ENCODE measurements around the gene RUFY3.

GRCh38 chr4:70709611-70710205 is 12.1 kb upstream of the RUFY3 start:
- TF ChIP-seq CTCF (IDR thresholded peaks at IDR 0.05; ENCODE audit: low read depth, low read length, poor library complexity, severe bottlenecking) (no peak), EZH2phosphoT487 (IDR thresholded peaks at IDR 0.05; ENCODE audit: borderline replicate concordance, low read length) (no peak)

Data from DOHH2 (cell line).